Measurements from ENCODE around the gene SIPA1.
"Not testable (repeated sequence)": the region's sequence is repeated elsewhere in the genome, so short reads cannot be mapped to it uniquely, and the experiment has no call there.

Gene SIPA1

GRCh38 chr11:65646958-65647701 lies 9.2 kb downstream of the SIPA1 start:
- DNase-seq = no peak

GRCh38 chr11:65648997-65649493 lies 11.1 kb downstream of the SIPA1 start:
- no peak for DNase-seq

GRCh38 chr11:65649656-65650546 lies 12.0 kb downstream of the SIPA1 start:
- no peak for DNase-seq

GRCh38 chr11:65650547-65651338 lies 12.8 kb downstream of the SIPA1 start:
- DNase-seq = no peak

DNA sequence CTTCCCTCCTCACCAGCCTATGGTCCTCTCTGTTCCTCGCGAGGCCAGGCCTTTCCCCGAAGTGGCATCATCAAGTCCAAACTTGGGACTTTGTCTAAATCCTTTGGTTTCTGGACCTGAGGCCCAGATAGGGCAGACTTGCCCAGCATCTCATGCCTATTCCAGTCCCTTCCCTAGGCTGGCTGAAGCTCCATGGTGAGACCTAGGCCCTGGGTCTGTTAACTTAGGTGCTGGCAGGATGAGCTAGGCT lies 13.4 kb downstream of the SIPA1 start:
- no peak for DNase-seq

DNA sequence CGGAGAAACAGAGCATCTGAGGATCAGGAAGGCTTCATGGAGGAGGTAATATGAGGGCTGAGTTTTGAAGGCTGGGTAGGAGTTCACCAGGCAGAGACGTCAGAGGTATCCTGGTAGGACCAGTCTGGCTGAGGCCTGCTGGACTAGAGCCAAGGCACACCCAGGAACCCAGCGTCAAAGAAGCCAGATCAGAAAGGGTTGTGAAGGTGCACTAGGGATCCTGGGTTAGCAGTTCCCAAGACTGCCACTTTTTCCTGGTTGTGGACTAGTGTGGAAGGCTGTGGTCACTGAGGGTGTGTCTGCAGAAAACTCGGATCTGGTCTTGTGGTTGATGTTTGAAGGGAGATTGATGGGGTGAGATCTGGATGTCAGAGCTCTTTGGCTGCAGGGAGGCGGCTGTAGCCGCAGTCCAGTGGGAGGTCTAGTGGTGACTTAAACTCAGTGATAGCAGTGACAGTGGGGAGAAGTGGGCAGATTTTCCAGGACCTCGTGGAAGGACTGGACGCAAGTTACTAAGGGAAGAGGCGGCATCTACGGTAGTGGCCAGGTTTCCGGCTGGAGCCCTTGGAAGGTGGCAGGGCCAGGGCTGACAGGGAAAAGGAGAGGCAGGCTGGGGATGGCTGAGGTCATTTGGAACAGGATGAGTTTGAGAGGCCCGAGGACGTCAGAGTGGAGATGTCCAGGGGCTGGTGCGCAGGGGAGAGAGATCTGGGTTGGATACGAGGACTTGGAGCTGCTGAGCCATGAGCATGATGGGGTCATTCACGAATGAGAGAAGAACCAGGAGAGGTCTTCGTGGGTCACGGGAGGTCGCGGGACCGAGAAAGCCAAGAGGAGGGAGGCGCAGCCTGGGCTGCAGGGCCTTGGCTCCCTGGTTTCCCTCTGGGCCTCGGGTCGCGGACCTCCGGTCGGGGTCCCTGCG lies 13.9 kb downstream of the SIPA1 start:
- DNase-seq = peak; percentile 35

GRCh38 chr11:65652511-65653228 lies 14.8 kb downstream of the SIPA1 start:
- DNase-seq = peak; percentile 97

DNA sequence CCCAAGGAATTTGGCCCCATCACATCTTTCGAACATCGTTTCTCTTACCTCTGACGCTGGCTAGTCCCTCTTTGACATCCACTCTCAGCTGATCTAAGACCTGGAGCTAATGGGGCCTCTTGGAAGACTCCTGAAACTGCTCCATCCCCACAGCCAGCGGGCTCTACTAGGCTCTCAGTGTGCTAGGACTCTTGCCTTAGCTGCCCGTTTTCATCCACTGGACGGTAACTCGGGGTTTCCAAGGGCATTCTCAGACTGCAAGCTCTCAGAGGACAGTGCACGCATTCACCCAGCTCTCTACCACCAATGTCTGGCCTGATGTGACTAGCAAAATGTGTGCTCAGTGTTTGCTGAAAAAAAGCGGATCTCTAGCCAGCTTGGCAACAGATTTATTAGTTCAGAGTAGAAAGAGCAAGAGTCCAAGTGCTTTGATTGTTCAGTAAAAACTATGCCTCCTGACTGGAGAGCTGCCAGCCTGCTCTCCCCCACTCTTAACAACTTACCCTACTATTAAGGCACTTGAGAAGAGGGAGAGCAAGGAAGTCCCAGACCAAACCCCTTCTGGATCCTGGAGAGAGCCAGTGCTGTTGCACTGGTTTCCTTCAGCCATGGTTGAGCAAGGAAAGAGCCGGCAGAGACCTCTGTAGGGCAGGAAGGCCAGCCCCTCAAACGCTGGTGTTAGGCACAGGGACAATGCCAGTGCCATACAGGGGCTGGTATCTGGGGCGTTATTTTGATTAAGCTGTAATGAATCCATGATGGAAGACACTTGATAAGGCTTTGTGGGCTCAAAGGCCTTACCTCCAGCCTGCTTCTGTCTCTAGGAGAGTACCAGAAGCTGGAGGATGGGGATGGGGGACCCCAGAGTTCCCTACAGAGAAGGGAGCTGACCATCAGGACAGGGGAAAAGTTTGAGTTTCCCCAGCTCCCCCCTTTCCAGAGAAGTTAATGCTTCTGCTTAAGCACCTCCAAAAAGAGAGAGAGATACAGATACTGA lies 15.6 kb downstream of the SIPA1 start:
- no peak for DNase-seq

- DNase-seq = no peak
Measured at GRCh38 chr11:65654375-65655349, 16.8 kb downstream of the SIPA1 start.

GRCh38 chr11:65655570-65656332 lies 17.9 kb downstream of the SIPA1 start:
- no peak for DNase-seq

- no peak for DNase-seq
Measured at GRCh38 chr11:65657426-65657825, 19.5 kb downstream of the SIPA1 start.

- no peak for DNase-seq
Measured at GRCh38 chr11:65658174-65659021, 20.5 kb downstream of the SIPA1 start.

GRCh38 chr11:65660038-65660437 lies 22.1 kb downstream of the SIPA1 start:
- no peak for DNase-seq

DNA sequence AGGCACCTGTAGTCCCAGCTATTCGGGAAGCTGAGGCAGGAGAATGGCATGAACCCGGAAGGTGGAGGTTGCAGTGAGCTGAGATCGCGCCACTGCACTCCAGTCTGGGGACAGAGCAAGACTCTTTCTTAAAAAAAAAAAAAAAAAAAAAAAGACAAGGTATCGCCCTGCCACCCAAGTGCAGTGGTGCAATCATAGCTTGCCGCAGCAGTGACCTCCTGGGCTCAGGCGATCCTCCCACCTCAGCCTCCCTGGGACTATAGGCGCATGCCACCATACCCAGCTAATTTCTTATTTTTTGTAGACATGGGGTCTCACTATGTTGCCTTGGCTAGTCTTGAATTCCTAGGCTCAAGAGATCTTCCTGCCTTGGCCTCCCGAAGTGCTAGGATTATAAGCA lies 23.0 kb downstream of the SIPA1 start:
- DNase-seq = not testable (repeated sequence)

GRCh38 chr11:65661599-65662246 lies 23.8 kb downstream of the SIPA1 start:
- DNase-seq = no peak

DNA sequence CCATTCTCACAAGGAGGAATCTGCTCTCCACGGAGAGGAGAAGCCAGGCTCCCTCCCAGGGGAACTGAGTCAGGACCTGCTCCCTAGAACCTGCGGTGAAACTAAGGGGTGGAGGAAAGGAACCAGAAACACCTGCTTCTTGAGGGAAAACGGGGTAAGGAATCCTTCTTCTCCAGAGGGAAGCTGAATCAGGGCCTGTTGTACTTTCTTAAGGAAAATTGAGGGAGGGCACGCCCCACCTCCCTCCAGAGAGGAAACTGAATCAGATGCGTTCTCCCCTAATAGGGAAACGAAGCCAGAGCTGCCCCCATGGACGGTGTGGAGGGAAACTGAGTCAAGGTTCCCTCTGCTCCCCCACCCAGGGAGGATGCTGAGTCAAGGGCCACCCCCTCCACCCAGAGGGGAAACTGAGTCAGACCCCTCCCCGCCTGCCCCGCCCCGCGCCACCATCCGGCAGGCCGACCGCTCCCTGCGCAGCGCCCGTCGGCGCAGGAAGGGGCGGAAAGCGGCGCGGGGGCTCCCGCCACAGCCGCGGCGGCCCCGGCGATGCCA lies 24.4 kb downstream of the SIPA1 start:
- no peak for DNase-seq
